A673 (cell line): ENCODE data around the gene TERT. TPM values are rescaled to one million over a fixed set of nuclear protein-coding genes. Genes with fewer than 3 reads are reported as not detected.

Experiments used
- BruUV-seq: library from RNA; stranded (reverse); fragments of 400-500 nt; replicated peaks from 2 replicates; lab custom pipeline; 2021; lab: Mats Ljungman, UMichigan
- CTCF ChIA-PET: fragments of 300-600 bp; sonication (Branson Sonifier 250); formaldehyde crosslinking; loops from one replicate; lab custom pipeline; 2022; ENCODE audit warnings: antibody characterized with exemption; lab: Charles Lee
- POLR2A ChIA-PET: fragments of 300-600 bp; sonication (Branson Sonifier 250); formaldehyde crosslinking; loops from one replicate; lab custom pipeline; 2022; ENCODE audit warnings: antibody characterized with exemption; ENCODE audit not compliant: low non-redundant PET; lab: Charles Lee
- DNase-seq: peaks from one replicate; pipeline ENCODE4 v3.0.0-alpha.2; 2015; ENCODE audit warnings: low spot score
- H3K27ac ChIP-seq: fragments of 200-600 bp; sonication (generic); 2 replicates; pipeline ENCODE4 v1.5.1; 2016; ENCODE audit warnings: mixed run types, low read depth, mild to moderate bottlenecking, mixed read lengths, antibody characterized with exemption, low read length; ENCODE audit not compliant: poor library complexity, severe bottlenecking
- H3K27me3 ChIP-seq: fragments of 200-600 bp; sonication (generic); replicated peaks from 2 replicates; pipeline ENCODE4 v1.6.1; 2017; ENCODE audit warnings: mixed run types, low read depth, mild to moderate bottlenecking, mixed read lengths, antibody characterized with exemption, low read length; ENCODE audit not compliant: insufficient read depth, poor library complexity
- H3K36me3 ChIP-seq: fragments of 200-600 bp; sonication (generic); 2 replicates; pipeline ENCODE4 v1.6.1; 2016; ENCODE audit warnings: mixed run types, mild to moderate bottlenecking, mixed read lengths, antibody characterized with exemption, low read length; ENCODE audit not compliant: insufficient read depth, poor library complexity, severe bottlenecking
- H3K4me1 ChIP-seq: fragments of 200-600 bp; sonication (generic); 2 replicates; pipeline ENCODE4 v1.6.1; 2017; ENCODE audit warnings: mixed run types, mild to moderate bottlenecking, mixed read lengths, antibody characterized with exemption, low read length; ENCODE audit not compliant: insufficient read depth, poor library complexity, severe bottlenecking
- H3K4me3 ChIP-seq: fragments of 200-600 bp; sonication (generic); 2 replicates; pipeline ENCODE4 v1.5.1; 2016; ENCODE audit warnings: low read depth, mixed run types, mild to moderate bottlenecking, mixed read lengths, low read length; ENCODE audit not compliant: poor library complexity, severe bottlenecking
- H3K9me3 ChIP-seq: fragments of 200-600 bp; sonication (generic); 2 replicates; pipeline ENCODE4 v1.6.1; 2016; ENCODE audit warnings: mixed run types, low read depth, mild to moderate bottlenecking, mixed read lengths, antibody characterized with exemption, low read length; ENCODE audit not compliant: poor library complexity, severe bottlenecking
- CTCF ChIP-seq: fragments of 300-800, 200-600 bp; sonication (generic); conservative IDR thresholded peaks from 2 replicates; pipeline ENCODE4 v1.5.1; 2017; ENCODE audit warnings: low read depth, mild to moderate bottlenecking, antibody characterized with exemption, low read length, moderate library complexity, mixed read lengths
- EZH2 ChIP-seq: fragments of 200-600 bp; sonication (generic); IDR thresholded peaks from 2 replicates; pipeline ENCODE4 v1.6.1; 2017; ENCODE audit warnings: borderline replicate concordance, low read depth, mild to moderate bottlenecking, mixed read lengths, antibody characterized with exemption, low read length; ENCODE audit not compliant: poor library complexity, severe bottlenecking
- intact Hi-C: fragments of 100-400 bp; cut with micrococcal nuclease; formaldehyde crosslinking; loops from one replicate; pipeline ENCODE4 v1.10.0; 2022; ENCODE audit not compliant: unreplicated experiment
- total RNA-seq: library from RNA; stranded (reverse); gene quantifications from 2 replicates; pipeline ENCODE4 v1.2.3, GENCODE V29; 2021

The TERT gene
- total RNA-seq, 1 experiment from 2014 or later: 14.2 TPM

GRCh38 chr5:1310118-1310517 is 15.2 kb upstream of the TERT start:
- H3K27ac ChIP-seq: no peak overlapping the region
- H3K4me3 ChIP-seq: no peak overlapping the region
- TF ChIP-seq CTCF: no peak
- ChIA-PET CTCF (no interaction called here), POLR2A (no interaction called here)
- intact Hi-C loops: no loop called here
- no peaks in the 10 kb centered on the region for H3K36me3 ChIP-seq
- no peaks in the 10 kb centered on the region for H3K9me3 ChIP-seq
- no peaks in the 10 kb centered on the region for H3K4me1 ChIP-seq
- H3K27me3 ChIP-seq: no peaks in the 10 kb centered on the region
- DNase-seq: no peak
- no TSS peak for BruUV-seq

GRCh38 chr5:1304033-1304432 is 9.2 kb upstream of the TERT start:
- intact Hi-C loops: no loop called here
- ChIA-PET CTCF (no interaction called here), POLR2A (interaction anchor here (0.7 kb wide), 1 partner anchor 18 kb away, joined by 3 read pairs; no protein-coding TSS in a partner anchor)
- Histone ChIP-seq H3K27ac (no peak overlapping the region), H3K9me3 (no peaks in the 10 kb centered on the region), H3K4me1 (no peaks in the 10 kb centered on the region), H3K27me3 (peaks cover 3% of the 10 kb centered on the region), H3K36me3 (no peaks in the 10 kb centered on the region), H3K4me3 (no peak overlapping the region)
- TF ChIP-seq EZH2 (no peak), CTCF (no peak)
- BruUV-seq: no TSS peak
- DNase-seq: no peak

GRCh38 chr5:1302258-1302657 is 7.4 kb upstream of the TERT start:
- DNase-seq: no peak
- Histone ChIP-seq H3K9me3 (no peaks in the 10 kb centered on the region), H3K27ac (no peak overlapping the region), H3K27me3 (peaks cover 3% of the 10 kb centered on the region), H3K4me3 (no peak overlapping the region), H3K4me1 (no peaks in the 10 kb centered on the region), H3K36me3 (no peaks in the 10 kb centered on the region)
- intact Hi-C loops: no loop called here
- CTCF ChIA-PET: no interaction called here
- no peak for TF ChIP-seq CTCF
- TF ChIP-seq EZH2: no peak
- no TSS peak for BruUV-seq
- POLR2A ChIA-PET: no interaction called here
